ENCODE results near the gene MEG3. TPM values are rescaled to one million over a fixed set of nuclear protein-coding genes. Genes with fewer than 3 reads are reported as not detected.

Gene MEG3
- total RNA-seq, 4 donors from 2014 or later: 5.0 to 28.9 (median 10.2) TPM

DNA sequence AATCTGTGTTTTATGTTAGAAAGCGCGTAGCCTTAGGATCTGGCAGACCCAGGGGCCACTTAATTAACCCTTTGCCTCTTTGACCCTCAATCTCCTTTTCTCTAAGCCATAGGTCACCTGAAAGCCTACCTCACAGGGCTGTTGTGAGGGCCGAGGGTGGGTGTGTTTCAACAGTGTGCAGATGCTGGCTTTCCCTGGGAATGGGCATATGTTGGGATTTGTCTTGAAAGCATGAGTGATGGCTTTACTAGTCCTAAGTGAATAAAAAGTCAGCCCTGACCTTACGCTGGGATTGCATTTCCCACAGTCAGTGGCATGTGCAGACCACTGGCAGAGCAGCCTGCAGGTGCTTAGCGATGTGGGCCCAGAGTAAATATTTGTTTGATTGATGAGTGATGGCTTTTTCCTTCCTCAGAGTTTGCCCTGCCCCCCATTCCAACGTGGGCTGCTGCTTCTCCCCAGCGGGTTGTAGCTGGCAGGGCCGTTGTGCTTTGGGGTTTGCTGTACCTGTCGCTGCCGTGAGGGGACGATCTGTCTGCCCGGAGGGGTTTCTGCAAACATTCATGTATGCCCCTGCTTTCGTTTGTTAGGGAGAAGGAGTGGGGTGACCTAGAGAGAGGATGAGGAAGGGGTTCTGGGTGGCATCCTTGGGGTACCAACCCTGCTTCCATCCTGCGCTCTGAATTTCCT is 31.5 kb downstream of the MEG3 start:
- Histone ChIP-seq H3K4me1 (no peaks in the 10 kb centered on the region), H3K9me3 (no peaks in the 10 kb centered on the region), H3K27ac (no peak overlapping the region), H3K4me3 (no peak overlapping the region), H3K27me3 (peaks cover 13% of the 10 kb centered on the region), H3K36me3 (no peaks in the 10 kb centered on the region)
- WGBS: 77% methylated on average over 13 of the region's 14 CpGs
- TF ChIP-seq EP300 (IDR thresholded peaks at IDR 0.05): no peak
- TF ChIP-seq, protein P1, sequence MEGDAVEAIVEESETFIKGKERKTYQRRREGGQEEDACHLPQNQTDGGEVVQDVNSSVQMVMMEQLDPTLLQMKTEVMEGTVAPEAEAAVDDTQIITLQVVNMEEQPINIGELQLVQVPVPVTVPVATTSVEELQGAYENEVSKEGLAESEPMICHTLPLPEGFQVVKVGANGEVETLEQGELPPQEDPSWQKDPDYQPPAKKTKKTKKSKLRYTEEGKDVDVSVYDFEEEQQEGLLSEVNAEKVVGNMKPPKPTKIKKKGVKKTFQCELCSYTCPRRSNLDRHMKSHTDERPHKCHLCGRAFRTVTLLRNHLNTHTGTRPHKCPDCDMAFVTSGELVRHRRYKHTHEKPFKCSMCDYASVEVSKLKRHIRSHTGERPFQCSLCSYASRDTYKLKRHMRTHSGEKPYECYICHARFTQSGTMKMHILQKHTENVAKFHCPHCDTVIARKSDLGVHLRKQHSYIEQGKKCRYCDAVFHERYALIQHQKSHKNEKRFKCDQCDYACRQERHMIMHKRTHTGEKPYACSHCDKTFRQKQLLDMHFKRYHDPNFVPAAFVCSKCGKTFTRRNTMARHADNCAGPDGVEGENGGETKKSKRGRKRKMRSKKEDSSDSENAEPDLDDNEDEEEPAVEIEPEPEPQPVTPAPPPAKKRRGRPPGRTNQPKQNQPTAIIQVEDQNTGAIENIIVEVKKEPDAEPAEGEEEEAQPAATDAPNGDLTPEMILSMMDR (IDR thresholded peaks at IDR 0.05): no peak
- no peak for TF ChIP-seq POLR2AphosphoS5 (IDR thresholded peaks at IDR 0.05)
- TF ChIP-seq POLR2A (IDR thresholded peaks at IDR 0.05): no peak
- no peak for DNase-seq (ENCODE audit: low spot score in 2 of 2)

DNA sequence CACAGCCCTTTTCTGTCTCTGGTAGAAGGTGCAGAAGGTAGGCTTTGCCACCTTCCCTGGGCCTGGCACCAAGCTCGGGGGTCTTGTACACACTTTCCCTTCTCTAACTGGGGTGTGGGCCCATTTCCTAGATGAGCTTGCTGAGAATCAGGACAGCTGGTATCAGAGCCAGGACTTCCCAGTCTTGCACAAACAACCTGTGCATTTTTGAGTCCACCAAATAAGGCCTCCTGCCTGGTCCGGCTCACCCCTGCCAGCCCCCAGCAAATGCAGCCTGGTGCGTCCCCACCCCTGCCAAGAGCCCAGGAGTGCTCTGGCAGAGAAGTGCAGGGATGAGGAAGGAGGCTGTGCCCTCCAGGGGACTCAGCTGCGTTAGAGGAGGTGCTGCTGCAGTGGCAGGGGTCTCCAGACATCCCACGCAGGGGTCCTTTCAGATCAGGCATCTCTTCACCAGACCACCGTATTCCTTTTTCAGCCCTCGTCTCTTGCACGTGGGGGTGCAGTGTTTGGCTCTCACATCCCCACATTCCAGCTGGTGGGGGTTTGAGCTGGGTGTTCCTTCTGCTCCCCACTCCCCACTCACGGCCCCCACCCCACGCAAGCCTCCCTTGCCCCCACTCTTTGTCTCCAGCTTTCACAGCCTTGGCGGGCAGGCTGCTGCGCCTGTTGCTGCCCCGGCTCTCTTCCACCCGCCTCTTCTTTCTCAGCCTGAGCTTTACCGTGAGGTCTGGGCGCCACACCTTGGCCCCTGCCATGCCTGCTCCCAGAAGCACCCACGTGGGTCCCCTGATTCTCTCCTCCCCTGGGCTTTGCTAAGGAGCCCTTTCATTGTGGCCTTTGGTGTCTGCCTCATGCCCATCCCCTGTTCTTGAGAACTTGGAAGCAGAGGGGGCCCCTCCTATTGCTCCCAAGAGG is 32.3 kb downstream of the MEG3 start:
- DNase-seq (ENCODE audit: low spot score in 2 of 2): no peak
- no peak overlapping the region for H3K4me3 ChIP-seq
- no peak overlapping the region for H3K27ac ChIP-seq
- no peaks in the 10 kb centered on the region for H3K4me1 ChIP-seq
- H3K9me3 ChIP-seq: no peaks in the 10 kb centered on the region
- peaks cover 16% of the 10 kb centered on the region for H3K27me3 ChIP-seq
- H3K36me3 ChIP-seq: no peaks in the 10 kb centered on the region
- TF ChIP-seq EP300 (IDR thresholded peaks at IDR 0.05) (no peak), POLR2AphosphoS5 (IDR thresholded peaks at IDR 0.05) (no peak), POLR2A (IDR thresholded peaks at IDR 0.05) (no peak)
- TF ChIP-seq, protein P1 (IDR thresholded peaks at IDR 0.05): no peak
- 72% methylated on average over 14 of the region's 17 CpGs for WGBS

DNA sequence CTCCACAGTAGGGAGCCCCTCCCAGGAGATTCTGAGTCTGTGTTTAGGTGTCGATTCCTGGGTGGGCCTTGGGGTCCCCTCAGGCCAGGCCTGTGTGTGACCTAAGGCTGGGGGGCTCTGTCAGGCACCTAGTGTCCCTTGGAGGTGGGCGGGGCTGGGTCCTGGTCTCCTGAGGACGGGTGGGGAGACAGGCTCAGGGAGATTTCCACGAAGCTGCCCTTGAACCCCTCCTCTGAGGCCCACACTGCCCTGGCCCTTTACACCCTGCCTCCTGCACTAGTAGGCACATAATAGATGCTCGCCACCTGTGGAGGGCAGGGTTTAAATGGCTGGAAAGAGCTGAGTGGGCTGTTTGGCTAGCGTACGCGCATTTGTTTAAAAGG is 32.9 kb downstream of the MEG3 start:
- H3K36me3 ChIP-seq: no peaks in the 10 kb centered on the region
- 51% methylated on average over 7 of the region's 8 CpGs for WGBS
- TF ChIP-seq POLR2AphosphoS5 (IDR thresholded peaks at IDR 0.05): no peak
- no peak for TF ChIP-seq POLR2A (IDR thresholded peaks at IDR 0.05)
- no peak for TF ChIP-seq EP300 (IDR thresholded peaks at IDR 0.05)
- TF ChIP-seq, protein P1 (IDR thresholded peaks at IDR 0.05): no peak
- no peaks in the 10 kb centered on the region for H3K4me1 ChIP-seq
- H3K4me3 ChIP-seq: no peak overlapping the region
- DNase-seq (ENCODE audit: low spot score in 2 of 2): no peak
- H3K27me3 ChIP-seq: peaks cover 17% of the 10 kb centered on the region
- no peak overlapping the region for H3K27ac ChIP-seq
- H3K9me3 ChIP-seq: no peaks in the 10 kb centered on the region

DNA sequence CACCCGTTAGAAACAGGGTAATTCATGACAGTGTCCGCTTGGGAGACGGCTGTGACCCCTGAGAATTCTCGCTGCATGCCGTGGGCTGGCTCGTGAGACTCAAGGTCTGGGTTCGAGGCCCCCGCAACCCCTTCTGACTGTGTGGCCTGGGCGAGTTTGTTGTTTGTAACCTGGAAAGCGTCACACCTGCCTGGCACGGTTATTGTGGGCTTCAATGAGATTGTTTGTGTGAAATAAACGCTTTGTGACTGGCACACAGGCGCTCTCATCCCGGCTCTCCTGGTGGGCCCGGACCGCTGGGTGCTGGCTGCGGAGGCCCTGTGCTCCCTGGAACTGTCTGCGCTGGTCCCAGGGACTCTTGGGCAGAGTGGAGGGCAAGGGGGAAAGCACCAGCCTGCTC is 33.9 kb downstream of the MEG3 start:
- TF ChIP-seq, protein P1 (IDR thresholded peaks at IDR 0.05): no peak
- TF ChIP-seq POLR2AphosphoS5 (IDR thresholded peaks at IDR 0.05) (no peak), POLR2A (IDR thresholded peaks at IDR 0.05) (no peak), EP300 (IDR thresholded peaks at IDR 0.05) (no peak)
- Histone ChIP-seq H3K4me3 (no peak overlapping the region), H3K36me3 (no peaks in the 10 kb centered on the region), H3K9me3 (no peaks in the 10 kb centered on the region), H3K4me1 (peaks cover 4% of the 10 kb centered on the region), H3K27ac (no peak overlapping the region), H3K27me3 (peaks cover 17% of the 10 kb centered on the region)
- WGBS: 78% methylated on average over 16 of the region's 18 CpGs
- DNase-seq (ENCODE audit: low spot score in 2 of 2): no peak

DNA sequence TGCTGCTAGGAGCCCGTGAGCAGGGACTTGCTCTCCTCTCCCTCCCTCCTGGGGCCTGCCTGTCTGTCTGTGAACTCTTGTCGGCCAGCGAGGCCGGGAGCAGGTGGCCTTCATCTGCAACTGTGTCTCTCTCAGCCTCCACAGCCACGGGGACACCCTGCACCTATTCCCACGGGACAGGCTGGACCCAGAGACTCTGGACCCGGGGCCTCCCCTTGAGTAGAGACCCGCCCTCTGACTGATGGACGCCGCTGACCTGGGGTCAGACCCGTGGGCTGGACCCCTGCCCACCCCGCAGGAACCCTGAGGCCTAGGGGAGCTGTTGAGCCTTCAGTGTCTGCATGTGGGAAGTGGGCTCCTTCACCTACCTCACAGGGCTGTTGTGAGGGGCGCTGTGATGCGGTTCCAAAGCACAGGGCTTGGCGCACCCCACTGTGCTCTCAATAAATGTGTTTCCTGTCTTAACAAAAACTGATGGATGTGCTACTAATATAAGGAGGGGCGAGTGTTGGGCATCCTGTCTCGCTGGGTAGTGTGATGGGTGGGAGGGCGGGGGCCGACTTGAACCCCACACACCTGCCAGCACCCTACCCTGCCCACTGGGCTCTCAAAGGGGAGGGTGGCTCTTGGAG is 34.8 kb downstream of the MEG3 start:
- H3K9me3 ChIP-seq: no peaks in the 10 kb centered on the region
- peaks cover 9% of the 10 kb centered on the region for H3K4me1 ChIP-seq
- no peak overlapping the region for H3K4me3 ChIP-seq
- H3K36me3 ChIP-seq: no peaks in the 10 kb centered on the region
- peaks cover 17% of the 10 kb centered on the region for H3K27me3 ChIP-seq
- WGBS: 87% methylated on average over 9 of the region's 19 CpGs
- H3K27ac ChIP-seq: no peak overlapping the region
- TF ChIP-seq POLR2A (IDR thresholded peaks at IDR 0.05) (no peak), POLR2AphosphoS5 (IDR thresholded peaks at IDR 0.05) (no peak), EP300 (IDR thresholded peaks at IDR 0.05) (no peak)
- TF ChIP-seq, protein P1 (IDR thresholded peaks at IDR 0.05): no peak
- DNase-seq (ENCODE audit: low spot score in 2 of 2): no peak

All from suprapubic skin (tissue), 4 donors.